ENCODE data around the gene FBXO41. TPM values are rescaled to one million over a fixed set of nuclear protein-coding genes. Genes with fewer than 3 reads are reported as not detected.

The FBXO41 gene
- total RNA-seq, 1 experiment from 2014 or later = 34.9 TPM

GRCh38 chr2:73246850-73247249 lies 37.4 kb downstream of the FBXO41 start:
- no peak overlapping the region for H3K9ac ChIP-seq (ENCODE audit: low read length)
- H4K20me1 ChIP-seq (ENCODE audit: insufficient read depth) = peaks cover 32% of the 10 kb centered on the region; the same call in 1 of the 2 replicates
- no peak for TF ChIP-seq ZBTB33 (IDR thresholded peaks at IDR 0.05; ENCODE audit: extremely low read depth, insufficient replicate concordance, low read length)
- TF ChIP-seq REST (IDR thresholded peaks at IDR 0.05; ENCODE audit: low read depth) = no peak
- TF ChIP-seq POLR2A (IDR thresholded peaks at IDR 0.05; ENCODE audit: borderline replicate concordance, extremely low read depth, insufficient read depth, insufficient read length) = no peak
- no peak for TF ChIP-seq CBX3 (IDR thresholded peaks at IDR 0.05; ENCODE audit: low read depth)
- TF ChIP-seq EZH2phosphoT487 (IDR thresholded peaks at IDR 0.05; ENCODE audit: borderline replicate concordance) = no peak
- TF ChIP-seq CTCF (IDR thresholded peaks at IDR 0.05 in 2 of 3, conservative IDR thresholded peaks at IDR 0.05 in 1 of 3; ENCODE audit: borderline replicate concordance in 1 of 3, insufficient read depth in 1 of 3, low read depth in 2 of 3, low read length in 2 of 3) = no peak
- H3K79me2 ChIP-seq (ENCODE audit: insufficient read depth, low read length) = peaks cover 77% of the 10 kb centered on the region
- H3K27ac ChIP-seq (ENCODE audit: low read depth, low read length) = no peak overlapping the region
- RAD21 ChIA-PET (ENCODE audit: low non-redundant PET in 1 of 2, low total read pairs in 2 of 2, uncharacterized antibody in 2 of 2, unreplicated experiment in 2 of 2) = no interaction called here
- H3K27me3 ChIP-seq (ENCODE audit: insufficient read depth, low read length) = no peaks in the 10 kb centered on the region
- peaks cover 80 to 88% of the 10 kb centered on the region in 2 experiments for H3K36me3 ChIP-seq (ENCODE audit: control insufficient read depth in 1 of 2, insufficient read depth in 2 of 2, low read length in 2 of 2)
- H2AFZ ChIP-seq (ENCODE audit: low read depth, low read length, poor library complexity, severe bottlenecking) = no peak overlapping the region
- POLR2A ChIA-PET = interaction anchor here (0.6 to 1.4 kb wide), 2 partner anchors 13 to 14 kb away, joined by 3 to 4 read pairs; partner anchors contain the start of genes CCT7 and PRADC1
- H3K4me3 ChIP-seq (replicated peaks in 1 of 2; ENCODE audit: low read depth in 1 of 2, low read length in 2 of 2) = no peak overlapping the region
- no peak overlapping the region for H3K4me2 ChIP-seq (ENCODE audit: low read length)
- ATAC-seq (no peak), DNase-seq (ENCODE audit: low read depth, low spot score) (no peak)
- CTCF ChIA-PET = no interaction called here
- no peaks in the 10 kb centered on the region for H3K9me2 ChIP-seq (ENCODE audit: insufficient read depth)
- intact Hi-C loops (cut with micrococcal nuclease) = no loop called here
- H3K9me3 ChIP-seq (ENCODE audit: control insufficient read depth in 1 of 2, insufficient read depth in 1 of 2, low read depth in 1 of 2, low read length in 2 of 2) = no peaks in the 10 kb centered on the region
- no TSS peak for BruUV-seq (replicated peaks)
- no peaks in the 10 kb centered on the region for H3K4me1 ChIP-seq (ENCODE audit: control insufficient read depth in 1 of 2, insufficient read depth in 2 of 2, low read length in 2 of 2)
